ENCODE measurements around the gene LRRC25. TPM values are rescaled to one million over a fixed set of nuclear protein-coding genes. Genes with fewer than 3 reads are reported as not detected.

The LRRC25 gene
- total RNA-seq, 1 donor from 2014 or later: not detected

GRCh38 chr19:18425515-18426415 lies 28.3 kb upstream of the LRRC25 start:
- peaks cover 3% of the 10 kb centered on the region for H3K36me3 Mint-ChIP-seq (ENCODE audit: unreplicated experiment)
- H3K27ac Mint-ChIP-seq (ENCODE audit: unreplicated experiment): peak overlapping the region; percentile 56
- DNase-seq (ENCODE audit: extremely low spot score, unreplicated experiment): no peak
- H3K4me1 Mint-ChIP-seq (ENCODE audit: unreplicated experiment): peaks cover 39% of the 10 kb centered on the region
- no peaks in the 10 kb centered on the region for H3K27me3 Mint-ChIP-seq (ENCODE audit: unreplicated experiment)
- no peaks in the 10 kb centered on the region for H3K9me3 Mint-ChIP-seq (ENCODE audit: unreplicated experiment)
- no peak overlapping the region for H3K4me3 Mint-ChIP-seq (ENCODE audit: unreplicated experiment)
- TF ChIP-seq, protein P1, sequence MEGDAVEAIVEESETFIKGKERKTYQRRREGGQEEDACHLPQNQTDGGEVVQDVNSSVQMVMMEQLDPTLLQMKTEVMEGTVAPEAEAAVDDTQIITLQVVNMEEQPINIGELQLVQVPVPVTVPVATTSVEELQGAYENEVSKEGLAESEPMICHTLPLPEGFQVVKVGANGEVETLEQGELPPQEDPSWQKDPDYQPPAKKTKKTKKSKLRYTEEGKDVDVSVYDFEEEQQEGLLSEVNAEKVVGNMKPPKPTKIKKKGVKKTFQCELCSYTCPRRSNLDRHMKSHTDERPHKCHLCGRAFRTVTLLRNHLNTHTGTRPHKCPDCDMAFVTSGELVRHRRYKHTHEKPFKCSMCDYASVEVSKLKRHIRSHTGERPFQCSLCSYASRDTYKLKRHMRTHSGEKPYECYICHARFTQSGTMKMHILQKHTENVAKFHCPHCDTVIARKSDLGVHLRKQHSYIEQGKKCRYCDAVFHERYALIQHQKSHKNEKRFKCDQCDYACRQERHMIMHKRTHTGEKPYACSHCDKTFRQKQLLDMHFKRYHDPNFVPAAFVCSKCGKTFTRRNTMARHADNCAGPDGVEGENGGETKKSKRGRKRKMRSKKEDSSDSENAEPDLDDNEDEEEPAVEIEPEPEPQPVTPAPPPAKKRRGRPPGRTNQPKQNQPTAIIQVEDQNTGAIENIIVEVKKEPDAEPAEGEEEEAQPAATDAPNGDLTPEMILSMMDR (IDR thresholded peaks at IDR 0.05): no peak

DNA sequence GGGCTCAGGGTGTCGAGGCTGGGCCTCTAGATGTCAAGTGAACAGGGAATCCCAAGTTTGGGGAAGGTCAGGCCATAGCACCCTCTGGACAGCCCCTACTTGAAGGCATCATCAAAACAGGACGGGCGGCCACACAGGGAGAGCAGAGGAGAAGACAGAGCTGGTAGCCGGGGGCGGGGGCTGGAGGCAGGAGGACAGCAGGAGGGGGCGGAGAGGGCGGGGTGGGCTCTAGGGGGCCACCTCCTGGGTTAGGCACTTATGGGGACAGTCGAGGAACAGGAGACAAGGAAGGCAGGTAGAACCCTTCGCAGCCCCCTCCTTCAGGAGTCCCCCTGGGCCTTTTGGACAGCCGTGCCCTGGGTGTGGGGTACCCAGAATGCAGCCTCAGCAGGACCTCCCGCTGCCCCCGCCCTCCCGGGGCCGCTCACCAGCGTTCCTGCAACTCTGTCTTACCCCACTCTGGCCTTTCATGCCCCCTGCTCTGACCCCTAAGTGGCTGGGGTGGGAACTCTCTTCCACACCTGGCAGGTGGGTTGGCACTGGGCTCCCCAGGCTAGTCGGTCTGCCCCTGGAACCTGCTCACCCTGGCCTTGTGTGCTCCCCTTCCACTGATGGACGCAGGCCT lies 27.6 kb upstream of the LRRC25 start:
- H3K36me3 Mint-ChIP-seq (ENCODE audit: unreplicated experiment): peaks cover 3% of the 10 kb centered on the region
- TF ChIP-seq, protein P1 (IDR thresholded peaks at IDR 0.05): no peak
- no peaks in the 10 kb centered on the region for H3K9me3 Mint-ChIP-seq (ENCODE audit: unreplicated experiment)
- no peaks in the 10 kb centered on the region for H3K27me3 Mint-ChIP-seq (ENCODE audit: unreplicated experiment)
- H3K4me1 Mint-ChIP-seq (ENCODE audit: unreplicated experiment): peaks cover 43% of the 10 kb centered on the region
- no peak for DNase-seq (ENCODE audit: extremely low spot score, unreplicated experiment)
- no peak overlapping the region for H3K27ac Mint-ChIP-seq (ENCODE audit: unreplicated experiment)
- H3K4me3 Mint-ChIP-seq (ENCODE audit: unreplicated experiment): no peak overlapping the region

DNA sequence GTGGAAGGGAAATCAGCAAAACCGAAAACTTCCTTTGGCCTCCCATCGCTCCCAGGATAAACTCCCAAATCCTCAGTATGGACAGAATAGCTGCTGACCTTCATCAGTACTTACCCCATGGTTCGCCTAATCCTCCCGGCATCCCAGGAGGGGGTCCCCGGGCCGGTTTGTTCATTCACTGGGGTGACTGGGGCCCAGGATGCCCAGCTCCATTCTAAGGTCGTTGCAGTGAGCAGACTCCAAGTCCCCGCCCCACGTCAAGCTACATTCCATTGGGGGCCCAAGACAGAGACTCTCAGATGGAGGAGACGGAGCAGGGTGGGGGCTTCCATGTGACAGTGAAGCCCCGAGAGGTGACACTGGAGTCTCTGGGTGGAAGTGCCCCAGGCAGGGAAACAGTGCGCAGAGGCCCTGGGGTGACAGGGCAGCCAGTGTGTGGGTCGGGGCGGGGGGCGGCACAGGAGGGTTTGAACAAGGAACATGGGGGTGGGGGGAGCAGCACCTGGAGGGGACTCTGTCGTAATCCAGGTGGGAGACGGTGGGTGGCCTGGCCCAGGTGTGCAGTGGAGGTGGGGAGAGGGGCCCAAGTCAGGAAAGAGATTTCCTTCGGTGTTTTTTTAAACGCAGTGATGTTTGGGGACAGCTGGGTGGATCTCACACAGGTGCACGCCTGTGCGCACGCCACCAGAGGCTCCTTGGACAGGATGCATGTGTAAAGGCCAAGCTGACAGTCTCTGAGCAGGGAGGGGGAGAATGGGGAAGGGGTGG lies 26.9 kb upstream of the LRRC25 start:
- Mint-ChIP-seq H3K4me1 (ENCODE audit: unreplicated experiment) (peaks cover 37% of the 10 kb centered on the region), H3K36me3 (ENCODE audit: unreplicated experiment) (peaks cover 3% of the 10 kb centered on the region), H3K27ac (ENCODE audit: unreplicated experiment) (no peak overlapping the region), H3K27me3 (ENCODE audit: unreplicated experiment) (no peaks in the 10 kb centered on the region), H3K9me3 (ENCODE audit: unreplicated experiment) (no peaks in the 10 kb centered on the region), H3K4me3 (ENCODE audit: unreplicated experiment) (no peak overlapping the region)
- no peak for DNase-seq (ENCODE audit: extremely low spot score, unreplicated experiment)
- TF ChIP-seq, protein P1 (IDR thresholded peaks at IDR 0.05): no peak

GRCh38 chr19:18423258-18424020 lies 26.0 kb upstream of the LRRC25 start:
- H3K27me3 Mint-ChIP-seq (ENCODE audit: unreplicated experiment): no peaks in the 10 kb centered on the region
- peaks cover 41% of the 10 kb centered on the region for H3K4me1 Mint-ChIP-seq (ENCODE audit: unreplicated experiment)
- H3K36me3 Mint-ChIP-seq (ENCODE audit: unreplicated experiment): peaks cover 3% of the 10 kb centered on the region
- H3K27ac Mint-ChIP-seq (ENCODE audit: unreplicated experiment): peak overlapping the region; percentile 34
- no peaks in the 10 kb centered on the region for H3K9me3 Mint-ChIP-seq (ENCODE audit: unreplicated experiment)
- no peak overlapping the region for H3K4me3 Mint-ChIP-seq (ENCODE audit: unreplicated experiment)
- DNase-seq (ENCODE audit: extremely low spot score, unreplicated experiment): no peak
- TF ChIP-seq, protein P1 (IDR thresholded peaks at IDR 0.05): no peak
